Measurements from ENCODE around the gene C10orf71.

C10orf71 gene

DNA sequence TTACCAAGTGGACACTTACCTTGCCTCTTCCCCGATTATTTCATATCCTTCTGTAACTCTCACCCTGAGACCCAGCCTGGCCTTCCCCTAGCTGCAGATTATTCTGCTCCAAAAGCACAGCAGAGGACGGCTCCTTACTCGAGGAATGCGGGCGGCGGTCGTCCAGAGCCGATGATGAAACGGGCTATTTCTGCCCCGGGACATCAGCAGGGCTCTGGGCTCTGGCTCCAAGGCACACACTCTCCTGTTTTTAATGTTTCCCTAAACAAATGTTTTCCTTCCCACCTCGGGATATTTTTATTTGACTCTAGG, 343 bp upstream of the C10orf71 start:
- H3K4me3 ChIP-seq (ENCODE audit: low read length): no peak overlapping the region
- no peak overlapping the region for H3K4me2 ChIP-seq (ENCODE audit: low read length)
- no peaks in the 10 kb centered on the region for H3K27me3 ChIP-seq (ENCODE audit: control insufficient read depth, low read length)
- no peaks in the 10 kb centered on the region for H3K9me3 ChIP-seq (ENCODE audit: control insufficient read depth, insufficient read depth, low read length)
- no peaks in the 10 kb centered on the region for H3K36me3 ChIP-seq (ENCODE audit: control insufficient read depth, low read length)
- H3K79me2 ChIP-seq (ENCODE audit: control insufficient read depth, low read length): no peaks in the 10 kb centered on the region
- H3K27ac ChIP-seq (ENCODE audit: low read depth, low read length): no peak overlapping the region
- peaks cover 19% of the 10 kb centered on the region for H3K4me1 ChIP-seq (ENCODE audit: control insufficient read depth, low read length)
- H3F3A ChIP-seq (ENCODE audit: control insufficient read depth, insufficient read depth): no peaks in the 10 kb centered on the region
- no peaks in the 10 kb centered on the region for H4K20me1 ChIP-seq (ENCODE audit: control insufficient read depth, insufficient read depth, low read depth, low read length)
- no peaks in the 10 kb centered on the region for H3K9me2 ChIP-seq (replicated peaks; ENCODE audit: control insufficient read depth, low read length)
- TF ChIP-seq CTCF (IDR thresholded peaks at IDR 0.05; ENCODE audit: low read depth, low read length, poor library complexity, severe bottlenecking) (no peak), EZH2phosphoT487 (IDR thresholded peaks at IDR 0.05; ENCODE audit: borderline replicate concordance, low read length) (no peak)

DNA sequence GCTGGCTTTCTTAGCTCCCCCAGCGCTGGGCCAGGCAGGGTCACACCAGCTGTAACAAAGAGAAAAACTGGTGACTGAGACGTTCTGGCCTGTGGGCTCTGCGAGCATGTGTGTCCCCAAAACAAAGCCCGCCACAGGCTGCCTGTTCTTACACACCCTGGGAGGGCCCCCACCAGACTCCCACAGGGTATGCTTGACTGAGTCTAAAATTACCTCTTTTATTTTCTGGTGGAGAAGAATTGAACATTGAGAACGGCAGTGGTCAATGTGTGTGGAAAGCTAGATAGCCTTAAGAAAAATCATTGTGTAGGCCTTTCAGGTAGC, 808 bp downstream of the C10orf71 start:
- Histone ChIP-seq H3K27me3 (ENCODE audit: control insufficient read depth, low read length) (peaks cover 2% of the 10 kb centered on the region; the same call in 1 of the 2 replicates), H3K36me3 (ENCODE audit: control insufficient read depth, low read length) (no peaks in the 10 kb centered on the region), H3K4me1 (ENCODE audit: control insufficient read depth, low read length) (peaks cover 19% of the 10 kb centered on the region), H3K79me2 (ENCODE audit: control insufficient read depth, low read length) (no peaks in the 10 kb centered on the region), H3F3A (ENCODE audit: control insufficient read depth, insufficient read depth) (no peaks in the 10 kb centered on the region), H3K9me3 (ENCODE audit: control insufficient read depth, insufficient read depth, low read length) (no peaks in the 10 kb centered on the region), H3K27ac (ENCODE audit: low read depth, low read length) (no peak overlapping the region), H3K4me2 (ENCODE audit: low read length) (peak overlapping the region; percentile 42), H3K9me2 (replicated peaks; ENCODE audit: control insufficient read depth, low read length) (no peaks in the 10 kb centered on the region), H4K20me1 (ENCODE audit: control insufficient read depth, insufficient read depth, low read depth, low read length) (no peaks in the 10 kb centered on the region), H3K4me3 (ENCODE audit: low read length) (peak overlapping the region; percentile 20; the same call in 1 of the 2 replicates)
- TF ChIP-seq CTCF (IDR thresholded peaks at IDR 0.05; ENCODE audit: low read depth, low read length, poor library complexity, severe bottlenecking) (no peak), EZH2phosphoT487 (IDR thresholded peaks at IDR 0.05; ENCODE audit: borderline replicate concordance, low read length) (no peak)

DNA sequence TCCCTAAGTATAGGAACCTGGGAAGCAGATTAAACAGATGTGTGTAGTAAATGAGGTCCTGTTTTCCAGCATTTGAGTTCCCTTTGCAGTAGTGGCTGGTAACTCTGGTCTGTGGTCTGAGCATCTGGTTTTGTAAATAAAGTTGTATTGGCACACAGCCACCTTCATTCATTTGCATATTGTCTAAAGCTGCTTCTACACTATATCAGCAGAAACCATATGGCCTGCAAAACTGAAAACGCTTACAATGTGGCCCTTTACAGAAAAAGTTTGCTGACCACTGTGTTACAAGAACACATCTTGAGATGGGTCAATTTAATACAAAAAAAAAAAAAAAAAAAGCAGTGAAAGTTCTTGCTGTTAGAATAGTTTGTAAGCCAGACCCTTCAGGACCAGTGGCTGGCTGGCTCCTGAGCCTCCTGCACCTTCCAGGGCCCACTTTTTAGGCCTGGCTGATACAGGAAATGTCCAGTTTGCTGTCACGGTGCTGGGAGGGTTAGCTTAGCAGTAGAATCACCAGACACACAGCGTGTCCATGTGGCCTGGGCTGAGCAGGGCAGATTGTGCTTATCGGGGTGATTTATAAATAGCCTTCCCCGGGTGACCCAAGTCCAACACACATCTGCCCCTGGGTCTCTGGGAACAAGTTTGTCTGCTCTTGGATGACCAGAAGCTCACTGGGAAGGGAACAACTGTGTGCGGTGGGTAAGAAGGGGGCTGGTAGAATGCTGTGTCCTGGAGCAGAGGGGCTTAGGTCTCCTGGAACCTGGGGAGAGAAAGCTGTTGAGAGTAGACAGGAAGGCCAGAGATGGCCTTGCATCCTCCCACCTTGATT, 1.4 kb downstream of the C10orf71 start:
- H3K9me3 ChIP-seq (ENCODE audit: control insufficient read depth, insufficient read depth, low read length): no peaks in the 10 kb centered on the region
- no peaks in the 10 kb centered on the region for H3K36me3 ChIP-seq (ENCODE audit: control insufficient read depth, low read length)
- no peak overlapping the region for H3K27ac ChIP-seq (ENCODE audit: low read depth, low read length)
- no peaks in the 10 kb centered on the region for H3K9me2 ChIP-seq (replicated peaks; ENCODE audit: control insufficient read depth, low read length)
- TF ChIP-seq EZH2phosphoT487 (IDR thresholded peaks at IDR 0.05; ENCODE audit: borderline replicate concordance, low read length) (no peak), CTCF (IDR thresholded peaks at IDR 0.05; ENCODE audit: low read depth, low read length, poor library complexity, severe bottlenecking) (no peak)
- peak overlapping the region; percentile 20; the same call in 1 of the 2 replicates for H3K4me3 ChIP-seq (ENCODE audit: low read length)
- H4K20me1 ChIP-seq (ENCODE audit: control insufficient read depth, insufficient read depth, low read depth, low read length): no peaks in the 10 kb centered on the region
- H3K4me2 ChIP-seq (ENCODE audit: low read length): peak overlapping the region; percentile 42
- peaks cover 19% of the 10 kb centered on the region for H3K4me1 ChIP-seq (ENCODE audit: control insufficient read depth, low read length)
- H3K79me2 ChIP-seq (ENCODE audit: control insufficient read depth, low read length): no peaks in the 10 kb centered on the region
- no peaks in the 10 kb centered on the region for H3F3A ChIP-seq (ENCODE audit: control insufficient read depth, insufficient read depth)
- H3K27me3 ChIP-seq (ENCODE audit: control insufficient read depth, low read length): peaks cover 2% of the 10 kb centered on the region; the same call in 1 of the 2 replicates

Data from DOHH2 (cell line).